SK-N-SH (cell line): ENCODE measurements around the gene DSEL. TPM values are rescaled to one million over a fixed set of nuclear protein-coding genes. Genes with fewer than 3 reads are reported as not detected.

Experiments
- CTCF ChIA-PET: fragments of 300-600, 350-600 bp; formaldehyde crosslinking; extraction: SDS; loops from one replicate; lab custom pipeline; 2021; lab: Yijun Ruan, JAX
- POLR2A ChIA-PET: fragments of 350-600 bp; sonication (Branson Sonifier 250); formaldehyde crosslinking; extraction: SDS; loops from one replicate; lab custom pipeline; 2020; ENCODE audit warnings: antibody characterized with exemption, inconsistent platforms; lab: Yijun Ruan, JAX
- DNase-seq: peaks from one replicate; pipeline ENCODE4 v3.0.0; 2012
- H2AFZ ChIP-seq: fragments of 200-600 bp; sonication (generic); 2 replicates; pipeline ENCODE4 v1.8.1; 2016; ENCODE audit warnings: antibody characterized with exemption, mild to moderate bottlenecking, low read depth
- H3F3A ChIP-seq: fragments of 200-600 bp; sonication (generic); replicated peaks from 2 replicates; pipeline ENCODE3; 2016; ENCODE audit warnings: antibody characterized with exemption, mild to moderate bottlenecking; ENCODE audit not compliant: insufficient read depth
- H3K27ac ChIP-seq, 2 experiments: fragments of 200-500 bp in 1 of 2; fragments of 200-600 bp in 1 of 2; sonication (Bioruptor generic) in 1 of 2; sonication (generic), shearing (Covaris generic) in 1 of 2; 2 replicates each; pipeline versions ENCODE4 v1.5.1 to v1.6.1; 2014 to 2016; ENCODE audit warnings: low read depth in 2 of 2, inconsistent platforms in 1 of 2, low read length in 1 of 2, mild to moderate bottlenecking in 1 of 2, mixed read lengths in 1 of 2
- H3K27me3 ChIP-seq: fragments of 200-600 bp; sonication (generic), shearing (Covaris generic); 2 replicates; pipeline ENCODE4 v1.6.1; 2016; ENCODE audit warnings: mixed run types; ENCODE audit not compliant: insufficient read depth
- H3K36me3 ChIP-seq, 2 experiments: fragments of 200-500 bp in 1 of 2; fragments of 200-600 bp in 1 of 2; sonication (Bioruptor generic) in 1 of 2; sonication (generic) in 1 of 2; replicated peaks in 1 of 2; 2 replicates each; pipeline versions ENCODE3 to v1.5.1; 2014 to 2016; ENCODE audit warnings: low read length in 1 of 2, mild to moderate bottlenecking in 1 of 2; ENCODE audit not compliant: insufficient read depth in 2 of 2, control insufficient read depth in 1 of 2
- H3K4me1 ChIP-seq, 2 experiments: fragments of 200-500 bp in 1 of 2; fragments of 200-600 bp in 1 of 2; sonication (Bioruptor generic) in 1 of 2; sonication (generic), shearing (Covaris generic) in 1 of 2; 2 replicates each; pipeline versions ENCODE4 v1.5.1 to v1.6.1; 2014 to 2016; ENCODE audit warnings: low read depth in 1 of 2, low read length in 1 of 2, mixed run types in 1 of 2; ENCODE audit not compliant: insufficient read depth in 2 of 2, control insufficient read depth in 1 of 2
- H3K4me2 ChIP-seq: fragments of 200-600 bp; sonication (generic), shearing (Covaris generic); 2 replicates; pipeline ENCODE4 v1.6.1; 2017; ENCODE audit warnings: mixed run types
- H3K4me3 ChIP-seq, 2 experiments: fragments of 200-500 bp in 1 of 2; fragments of 200-600 bp in 1 of 2; sonication (Bioruptor generic) in 1 of 2; sonication (generic), shearing (Covaris generic) in 1 of 2; 2 replicates each; pipeline versions ENCODE4 v1.5.1 to v1.8.1; 2014 to 2016; ENCODE audit warnings: low read depth in 2 of 2, inconsistent platforms in 1 of 2, low read length in 1 of 2, mild to moderate bottlenecking in 1 of 2, mixed read lengths in 1 of 2, moderate library complexity in 1 of 2
- H3K79me2 ChIP-seq: fragments of 200-600 bp; sonication (generic); 2 replicates; pipeline ENCODE4 v1.8.1; 2017; ENCODE audit warnings: mild to moderate bottlenecking; ENCODE audit not compliant: insufficient read depth
- H3K9ac ChIP-seq: fragments of 200-600 bp; sonication (generic); 2 replicates; pipeline ENCODE4 v1.6.1; 2017; ENCODE audit warnings: mixed run types
- H3K9me2 ChIP-seq: fragments of 200-600 bp; sonication (generic); 2 replicates; pipeline ENCODE4 v1.6.1; 2017; ENCODE audit warnings: mixed run types
- H3K9me3 ChIP-seq: fragments of 200-600 bp; sonication (generic); 2 replicates; pipeline ENCODE4 v1.6.1; 2017; ENCODE audit warnings: mixed run types, mild to moderate bottlenecking, moderate library complexity
- H4K20me1 ChIP-seq: fragments of 200-600 bp; sonication (generic); 2 replicates; pipeline ENCODE4 v1.6.1; 2017; ENCODE audit warnings: mild to moderate bottlenecking, mixed run types; ENCODE audit not compliant: insufficient read depth
- CHD2 ChIP-seq: fragments of 150-350 bp; IDR thresholded peaks from 2 replicates; pipeline ENCODE4 v1.6.1; 2018; ENCODE audit warnings: low read length; ENCODE audit not compliant: partially characterized antibody
- ELF1 ChIP-seq: IDR thresholded peaks from 2 replicates; pipeline ENCODE4 v1.4.0; 2012
- EP300 ChIP-seq, 2 experiments: IDR thresholded peaks; 2 replicates each; pipeline versions ENCODE4 v1.4.0 to v1.6.1; 2012; ENCODE audit warnings: borderline replicate concordance in 1 of 2, low read depth in 1 of 2, low read length in 1 of 2
- FOSL2 ChIP-seq: IDR thresholded peaks from 2 replicates; pipeline ENCODE4 v1.4.0; 2012; ENCODE audit warnings: low read depth, mild to moderate bottlenecking, moderate library complexity, borderline replicate concordance
- FOXJ3 ChIP-seq: sonication (generic); formaldehyde crosslinking; IDR thresholded peaks from 2 replicates; pipeline ENCODE4 v1.5.1; 2020; ENCODE audit warnings: mild to moderate bottlenecking, missing genetic modification reagents
- GABPA ChIP-seq: IDR thresholded peaks from 2 replicates; pipeline ENCODE4 v1.4.0; 2012; ENCODE audit warnings: low read depth, mild to moderate bottlenecking
- GATA2 ChIP-seq: sonication (generic); formaldehyde crosslinking; IDR thresholded peaks from 2 replicates; pipeline ENCODE4 v1.5.0; 2020; ENCODE audit warnings: mild to moderate bottlenecking, missing genetic modification reagents
- MEF2A ChIP-seq: IDR thresholded peaks from 2 replicates; pipeline ENCODE4 v1.4.0; 2012; ENCODE audit warnings: low read depth, borderline replicate concordance
- MXI1 ChIP-seq: IDR thresholded peaks from 2 replicates; pipeline ENCODE4 v1.6.1; 2012; ENCODE audit warnings: mild to moderate bottlenecking, low read depth, low read length, improper control_type of control experiment
- NFIC ChIP-seq: IDR thresholded peaks from 2 replicates; pipeline ENCODE4 v1.4.0; 2012; ENCODE audit warnings: borderline replicate concordance
- POLR2AphosphoS5 ChIP-seq: IDR thresholded peaks from 2 replicates; pipeline ENCODE4 v1.6.1; 2012; ENCODE audit warnings: low read depth, low read length
- RAD21 ChIP-seq: IDR thresholded peaks from 2 replicates; pipeline ENCODE4 v1.6.1; 2012; ENCODE audit warnings: mild to moderate bottlenecking, low read length
- RCOR1 ChIP-seq: fragments of 150-350 bp; IDR thresholded peaks from 2 replicates; pipeline ENCODE4 v1.6.1; 2017; ENCODE audit warnings: antibody characterized with exemption, low read length
- RFX5 ChIP-seq: IDR thresholded peaks from 2 replicates; pipeline ENCODE4 v1.6.1; 2012; ENCODE audit warnings: mild to moderate bottlenecking, improper control_type of control experiment, low read length
- RXRA ChIP-seq: IDR thresholded peaks from 2 replicates; pipeline ENCODE4 v1.4.0; 2012; ENCODE audit warnings: low read depth, mild to moderate bottlenecking, borderline replicate concordance
- SIN3A ChIP-seq: IDR thresholded peaks from 2 replicates; pipeline ENCODE4 v1.6.1; 2012; ENCODE audit warnings: low read depth, mild to moderate bottlenecking, low read length, moderate library complexity, borderline replicate concordance
- SMC3 ChIP-seq: IDR thresholded peaks from 2 replicates; pipeline ENCODE4 v1.6.1; 2012; ENCODE audit warnings: low read depth, low read length, improper control_type of control experiment
- TAF1 ChIP-seq: IDR thresholded peaks from 2 replicates; pipeline ENCODE4 v1.6.1; 2012; ENCODE audit warnings: low read depth, mild to moderate bottlenecking, low read length, moderate library complexity, borderline replicate concordance
- TCF12 ChIP-seq: IDR thresholded peaks from 2 replicates; pipeline ENCODE4 v1.4.0; 2012
- TEAD4 ChIP-seq: IDR thresholded peaks from 2 replicates; pipeline ENCODE4 v1.4.0; 2012; ENCODE audit warnings: mild to moderate bottlenecking, borderline replicate concordance; ENCODE audit not compliant: insufficient read depth
- USF1 ChIP-seq: IDR thresholded peaks from 2 replicates; pipeline ENCODE4 v1.4.0; 2012; ENCODE audit warnings: low read depth, borderline replicate concordance
- YY1 ChIP-seq: IDR thresholded peaks from 2 replicates; pipeline ENCODE4 v1.4.0; 2012; ENCODE audit warnings: low read depth, mild to moderate bottlenecking
- ZBTB33 ChIP-seq: IDR thresholded peaks from 2 replicates; pipeline ENCODE4 v1.4.0; 2012; ENCODE audit warnings: low read depth, borderline replicate concordance
- WGBS: methylation state at CpG from one replicate; pipeline ENCODE4 v1.1.6; 2017; ENCODE audit warnings: low lambda C conversion rate; 5-methylcytosine and 5-hydroxymethylcytosine counted together
- polyA plus RNA-seq, 3 experiments: library from polyadenylated mRNA; depleted of rRNA; stranded (reverse); fragments of >200 nt; gene quantifications; 2 replicates each; pipeline ENCODE4 v1.2.3, GENCODE V29; 2012
- TF ChIP-seq, protein P1 (sequence below): IDR thresholded peaks from 2 replicates; pipeline ENCODE4 v1.4.0; 2012; ENCODE audit warnings: low read depth
- TF ChIP-seq, protein P2 (sequence below): fragments of 150-350 bp; IDR thresholded peaks from 2 replicates; pipeline ENCODE4 v1.6.1; 2016; ENCODE audit warnings: mild to moderate bottlenecking, low read depth, low read length

Gene DSEL
- polyA plus RNA-seq, 1 of the 3 experiments (the other 2 are of a cell fraction), result 3.3 TPM

DNA sequence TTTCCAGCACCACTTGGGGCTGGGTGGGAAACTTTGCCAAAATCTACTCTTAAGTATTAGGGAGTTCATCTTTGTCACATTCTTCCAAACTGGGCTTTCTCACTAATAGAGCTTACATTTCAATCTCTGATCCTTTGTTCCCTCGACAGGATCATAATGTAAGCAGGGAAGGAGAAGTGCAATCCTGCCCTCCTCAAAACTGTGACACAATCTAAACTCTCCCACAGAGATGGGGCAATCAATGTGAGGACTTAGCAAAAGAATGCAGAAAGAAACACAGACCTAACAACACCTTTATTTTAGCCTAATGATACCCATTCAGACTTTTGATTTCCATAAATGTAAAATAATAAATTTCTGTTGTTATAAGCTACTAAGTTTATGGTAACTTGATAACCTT, 40.8 kb downstream of the DSEL start:
- H4K20me1 ChIP-seq, result no peaks in the 10 kb centered on the region
- H3K4me2 ChIP-seq, result no peak overlapping the region
- H3K4me3 ChIP-seq, result no peak overlapping the region
- ChIA-PET CTCF (no interaction called here), POLR2A (no interaction called here)
- H3K9me3 ChIP-seq, result peaks cover 9% of the 10 kb centered on the region; the same call in 1 of the 2 replicates
- H3K27me3 ChIP-seq, result no peaks in the 10 kb centered on the region
- H3K4me1 ChIP-seq, result no peaks in the 10 kb centered on the region; a peak in 1 of 4 replicates
- no peak for DNase-seq
- no peaks in the 10 kb centered on the region for H3K79me2 ChIP-seq
- H3F3A ChIP-seq, result peaks cover 4% of the 10 kb centered on the region
- H3K9ac ChIP-seq, result no peak overlapping the region
- TF ChIP-seq ELF1 (no peak), POLR2AphosphoS5 (no peak), NFIC (no peak), RFX5 (no peak), GATA2 (no peak), CHD2 (no peak), ZBTB33 (no peak), TEAD4 (no peak), YY1 (no peak), TCF12 (no peak), FOSL2 (no peak), USF1 (no peak), RAD21 (no peak), RCOR1 (no peak), GABPA (no peak), RXRA (no peak), SMC3 (no peak)
- 88% methylated on average over 1 of the region's 1 CpG for WGBS
- no peak overlapping the region for H3K27ac ChIP-seq
- no peaks in the 10 kb centered on the region for H3K36me3 ChIP-seq
- no peaks in the 10 kb centered on the region for H3K9me2 ChIP-seq
- no peak overlapping the region for H2AFZ ChIP-seq

GRCh38 chr18:67468038-67468437, 48.5 kb downstream of the DSEL start:
- Histone ChIP-seq H3K4me1 (no peaks in the 10 kb centered on the region), H3K27ac (no peak overlapping the region), H3K9me3 (0 out of 2 replicates have a peak, but pooled peaks cover 4% of the 10 kb centered on the region), H3K4me2 (no peak overlapping the region), H3K27me3 (no peaks in the 10 kb centered on the region), H3K79me2 (no peaks in the 10 kb centered on the region), H3F3A (no peaks in the 10 kb centered on the region), H3K9ac (no peak overlapping the region), H4K20me1 (no peaks in the 10 kb centered on the region), H2AFZ (no peak overlapping the region), H3K9me2 (no peaks in the 10 kb centered on the region), H3K4me3 (no peak overlapping the region), H3K36me3 (no peaks in the 10 kb centered on the region)
- ChIA-PET POLR2A (no interaction called here), CTCF (interaction anchor here (0.6 kb wide), 1 partner anchor 109 kb away, joined by 3 read pairs; no protein-coding TSS in a partner anchor)
- no peak for TF ChIP-seq YY1
- TF ChIP-seq, protein P1, sequence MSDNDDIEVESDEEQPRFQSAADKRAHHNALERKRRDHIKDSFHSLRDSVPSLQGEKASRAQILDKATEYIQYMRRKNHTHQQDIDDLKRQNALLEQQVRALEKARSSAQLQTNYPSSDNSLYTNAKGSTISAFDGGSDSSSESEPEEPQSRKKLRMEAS, result no peak
- no peak for TF ChIP-seq EP300 (IDR thresholded peaks at IDR 0.05; ENCODE audit: borderline replicate concordance in 1 of 2, low read depth in 1 of 2, low read length in 1 of 2)
- TF ChIP-seq CHD2, result no peak
- TF ChIP-seq MXI1, result no peak
- no peak for TF ChIP-seq SMC3
- no peak for TF ChIP-seq SIN3A
- TF ChIP-seq ELF1, result no peak
- TF ChIP-seq POLR2AphosphoS5, result no peak
- TF ChIP-seq FOSL2, result no peak
- TF ChIP-seq, protein P2, sequence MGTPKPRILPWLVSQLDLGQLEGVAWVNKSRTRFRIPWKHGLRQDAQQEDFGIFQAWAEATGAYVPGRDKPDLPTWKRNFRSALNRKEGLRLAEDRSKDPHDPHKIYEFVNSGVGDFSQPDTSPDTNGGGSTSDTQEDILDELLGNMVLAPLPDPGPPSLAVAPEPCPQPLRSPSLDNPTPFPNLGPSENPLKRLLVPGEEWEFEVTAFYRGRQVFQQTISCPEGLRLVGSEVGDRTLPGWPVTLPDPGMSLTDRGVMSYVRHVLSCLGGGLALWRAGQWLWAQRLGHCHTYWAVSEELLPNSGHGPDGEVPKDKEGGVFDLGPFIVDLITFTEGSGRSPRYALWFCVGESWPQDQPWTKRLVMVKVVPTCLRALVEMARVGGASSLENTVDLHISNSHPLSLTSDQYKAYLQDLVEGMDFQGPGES, result no peak
- no peak for TF ChIP-seq TCF12
- TF ChIP-seq FOXJ3 (CRISPR knock-in tag), result no peak
- no peak for TF ChIP-seq MEF2A
- TF ChIP-seq TEAD4, result no peak
- no peak for TF ChIP-seq TAF1
- no peak for TF ChIP-seq RAD21
- DNase-seq, result no peak
